T-helper 2 cell treated with Interferon-gamma antibody and Interleukin-4, amounts not matched to agents 100 ng/mL and 5 ng/mL, for 36 hours (primary cell): Measurements from ENCODE around the gene CLDN7. TPM values are rescaled to one million over a fixed set of nuclear protein-coding genes. Genes with fewer than 3 reads are reported as not detected.

Experiments used
- intact Hi-C: fragments of 100-400 bp; cut with micrococcal nuclease; formaldehyde crosslinking; loops from one replicate; pipeline ENCODE4 v1.15.1; 2023
- total RNA-seq: library from RNA; stranded (reverse); gene quantifications from 2 replicates; pipeline ENCODE4 v1.2.3, GENCODE V29; 2022

The CLDN7 gene
- total RNA-seq, 1 donor from 2014 or later, result 0.32 TPM

DNA sequence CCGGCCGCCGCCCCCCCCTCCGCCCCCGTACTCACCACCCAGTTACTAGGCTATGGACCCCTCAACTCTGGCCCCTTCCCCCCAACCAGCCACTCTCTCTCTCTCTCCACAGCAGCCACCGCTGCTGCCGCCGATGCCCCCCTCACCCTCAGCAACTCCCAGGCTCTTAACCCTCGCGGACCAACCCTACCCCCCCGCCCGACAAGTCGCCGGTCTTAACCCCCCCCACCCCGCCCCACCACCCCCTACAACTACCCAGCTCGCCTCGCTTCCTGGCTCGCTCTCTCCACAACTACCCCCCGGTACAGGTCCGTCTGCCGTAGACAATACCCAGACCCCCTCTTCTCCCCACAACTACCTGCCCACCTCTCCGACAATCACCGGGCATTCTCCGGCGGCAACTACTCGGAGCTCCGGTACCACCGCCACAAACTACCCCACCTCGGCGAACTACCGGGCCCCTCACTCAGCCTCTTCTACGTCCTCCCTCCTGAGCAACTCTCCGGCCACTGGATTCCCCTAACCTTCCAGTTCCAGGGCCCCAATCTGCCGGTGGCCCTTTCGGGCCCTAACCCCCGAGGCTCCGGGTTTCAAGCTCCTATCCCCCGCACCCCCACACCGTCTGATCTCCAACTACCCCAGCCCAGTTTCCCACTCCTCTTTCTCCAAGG lies 23.7 kb downstream of the CLDN7 start:
- intact Hi-C loops, result loop anchor here (1.0 to 10.0 kb wide), 8 partner anchors 14 to 916 kb away; partner anchors contain the start of genes CYB5D1, EIF5A, ELP5 and NAA38

DNA sequence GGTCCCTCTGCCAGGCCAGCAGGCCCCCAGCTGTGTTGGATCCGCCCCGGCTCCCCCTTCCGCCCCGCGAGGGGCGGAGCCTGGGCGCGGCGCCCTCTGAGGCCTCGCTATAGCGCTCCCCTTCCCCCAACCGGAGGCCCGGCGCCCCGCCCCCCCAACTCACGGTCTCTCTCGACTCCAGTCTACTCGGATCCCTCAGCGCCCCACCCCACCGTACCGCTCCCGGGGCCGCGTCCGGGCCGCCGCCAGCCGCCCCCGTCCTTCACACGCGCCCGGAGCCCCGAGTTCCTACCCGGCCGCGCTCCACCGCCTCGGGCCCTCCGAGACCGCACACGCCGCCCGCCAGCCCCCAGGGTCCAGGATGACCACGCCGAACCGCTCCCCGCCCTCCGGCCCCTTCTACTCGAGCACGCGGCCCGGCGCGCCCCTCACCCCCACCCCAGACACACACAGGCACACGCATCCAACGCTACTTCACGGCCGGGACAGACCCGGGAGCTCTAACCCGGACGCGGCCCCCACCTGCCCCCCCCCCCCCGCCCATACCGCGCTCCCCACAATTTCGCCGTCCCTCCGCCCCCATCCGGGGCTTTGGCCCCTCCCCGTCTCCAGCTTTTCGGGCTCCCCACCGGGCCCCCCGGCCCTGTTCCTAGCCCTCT lies 24.4 kb downstream of the CLDN7 start:
- intact Hi-C loops, result loop anchor here (1.0 to 10.0 kb wide), 5 partner anchors 224 to 917 kb away; partner anchors contain the start of genes CYB5D1, NAA38, PER1 and TMEM88

DNA sequence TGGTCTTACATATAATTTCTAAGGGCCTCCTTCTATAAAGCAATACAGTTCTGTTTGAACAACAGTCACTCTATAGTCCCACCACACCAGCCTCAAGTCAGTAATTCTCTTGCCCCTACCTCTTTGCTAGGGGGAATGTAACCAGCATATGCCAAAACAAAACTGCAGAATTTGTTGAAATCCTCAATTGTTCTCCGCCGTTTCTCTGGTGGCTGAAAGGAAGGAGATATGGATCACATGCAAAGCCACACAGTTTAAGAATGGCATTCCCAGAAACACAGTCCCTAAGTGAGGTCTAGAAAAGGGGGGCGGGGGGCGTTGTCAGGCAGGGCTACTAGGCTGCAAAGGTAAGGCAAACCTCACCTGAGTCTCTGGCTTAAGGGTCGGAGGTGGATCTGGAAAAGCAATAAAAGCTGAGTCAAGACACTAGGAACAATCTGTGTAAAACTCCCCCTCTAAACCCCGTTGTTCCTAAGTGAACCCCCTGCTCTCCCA lies 25.0 kb downstream of the CLDN7 start:
- intact Hi-C loops, result loop anchor here (10.0 kb wide), 2 partner anchors 617 to 917 kb away; partner anchors contain the start of genes CYB5D1, NAA38, PER1 and TMEM88

DNA sequence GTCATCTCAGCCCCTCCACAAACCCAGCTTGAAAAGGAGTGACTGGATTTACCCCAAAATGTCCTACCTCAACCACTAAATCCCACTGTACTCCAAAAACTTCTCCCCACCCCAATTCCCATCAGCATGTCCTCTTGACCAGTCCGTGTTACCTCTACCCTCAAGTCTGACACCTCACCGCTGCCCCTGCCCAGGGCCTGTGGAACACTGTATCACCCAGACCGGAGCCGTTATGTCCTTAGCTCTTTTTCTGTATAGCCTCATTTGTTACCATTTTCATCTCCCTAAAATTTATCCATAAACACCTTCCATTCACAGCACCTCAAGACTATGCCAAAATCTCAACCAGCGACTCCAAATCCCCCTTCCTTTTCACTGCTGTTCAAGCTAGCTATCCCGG lies 25.5 kb downstream of the CLDN7 start:
- intact Hi-C loops, result loop anchor here (10.0 kb wide), 2 partner anchors 618 to 918 kb away; partner anchors contain the start of genes CYB5D1, NAA38, PER1 and TMEM88

DNA sequence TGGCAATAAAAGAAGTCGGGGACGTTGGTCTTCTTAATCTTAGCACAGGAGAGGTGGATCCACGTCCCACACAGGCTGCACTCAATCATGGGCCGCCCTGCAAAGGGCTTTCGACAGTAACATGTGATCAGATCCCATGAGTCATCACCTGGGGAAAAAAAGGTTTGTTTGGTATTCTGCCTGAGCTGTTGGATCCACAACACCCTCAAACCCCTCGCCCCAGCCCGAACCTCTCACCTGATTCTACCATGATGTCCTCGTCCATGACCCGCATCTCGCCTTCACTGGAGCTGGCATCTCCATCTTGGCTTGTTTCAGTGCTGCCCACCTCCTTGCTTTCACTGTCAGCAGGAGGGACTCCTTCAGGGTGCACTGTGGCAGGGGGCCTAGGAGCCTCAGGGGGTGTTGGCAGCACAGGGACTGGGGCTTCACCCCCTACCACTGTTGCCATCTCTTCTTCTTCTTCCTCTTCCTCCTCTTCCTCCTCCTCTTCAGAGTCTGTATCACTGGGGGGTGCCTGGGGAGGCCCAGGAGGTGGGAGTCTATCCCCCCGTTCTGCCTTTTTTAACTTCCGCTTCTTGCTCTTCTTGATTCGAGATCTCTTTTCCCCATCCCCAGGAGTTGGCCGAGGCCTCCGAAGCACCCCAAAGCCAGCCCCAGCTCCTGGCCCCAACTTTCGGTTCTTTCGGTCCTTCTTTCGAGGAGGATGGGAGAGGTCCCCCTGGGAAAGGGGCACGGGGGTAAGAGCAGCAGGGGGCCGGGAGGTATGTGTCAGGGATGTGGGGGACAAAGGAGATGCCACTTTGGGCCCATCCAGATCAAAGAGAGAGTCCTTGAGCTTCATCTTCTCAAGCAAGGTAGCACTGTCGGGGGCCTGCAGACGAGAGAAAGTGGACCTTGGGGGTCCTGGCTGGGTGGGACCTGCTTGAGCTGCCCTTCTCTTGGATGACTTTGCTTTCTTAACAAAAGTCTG lies 26.3 kb downstream of the CLDN7 start:
- intact Hi-C loops, result loop anchor here (10.0 kb wide), 2 partner anchors 619 to 919 kb away; partner anchors contain the start of genes CYB5D1, NAA38, PER1 and TMEM88

DNA sequence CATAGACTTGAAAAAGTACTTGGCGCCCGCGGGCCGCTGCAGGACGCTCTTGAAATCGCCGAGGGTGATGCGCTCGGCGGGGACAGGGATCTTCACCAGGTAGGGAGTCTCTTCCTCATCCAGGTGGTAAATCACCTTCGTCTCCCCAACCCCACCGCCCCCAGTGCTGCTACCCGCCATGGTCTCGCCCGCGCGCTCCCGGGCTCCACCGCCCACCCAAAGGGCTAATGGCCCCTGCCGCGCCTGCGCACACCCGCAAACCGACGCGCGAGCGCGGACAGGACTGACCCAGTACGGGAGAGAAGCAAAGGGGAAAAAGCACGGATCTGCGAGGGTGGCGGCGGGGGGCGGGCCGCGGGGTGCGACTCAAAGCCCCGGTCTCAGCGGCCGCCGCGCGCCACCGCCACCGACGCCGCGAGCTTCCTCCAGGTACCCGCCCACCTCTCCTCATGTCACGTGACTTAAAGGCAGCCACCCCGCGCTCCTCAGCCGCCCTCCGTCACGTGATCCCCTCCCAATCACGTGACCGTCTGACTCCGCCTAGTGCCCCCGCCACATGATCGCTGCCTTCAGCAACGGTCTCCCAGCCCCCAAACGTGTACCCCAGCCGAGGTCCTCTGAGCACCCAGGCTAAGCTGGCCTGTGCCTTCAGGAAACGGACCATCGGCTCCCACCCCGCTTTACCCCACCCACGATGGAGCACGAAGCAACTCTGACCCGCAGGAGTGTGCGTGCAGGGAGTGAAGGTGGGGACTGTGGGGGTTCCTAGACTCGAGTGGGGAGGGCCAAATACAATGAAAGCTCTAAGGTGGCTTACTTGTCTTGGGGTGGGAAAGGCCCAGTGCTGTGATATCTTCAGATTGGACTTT lies 28.0 kb downstream of the CLDN7 start, which contains the start of gene DVL2:
TSS of gene DVL2 (minus strand) at position 435 of the 869 bp plus-strand sequence. CDS start at position 180, 255 bp downstream.
- intact Hi-C loops, result loop anchor here (1.0 to 10.0 kb wide), 3 partner anchors 20 to 920 kb away; partner anchors contain the start of genes CYB5D1, NAA38, PER1 and TMEM88

DNA sequence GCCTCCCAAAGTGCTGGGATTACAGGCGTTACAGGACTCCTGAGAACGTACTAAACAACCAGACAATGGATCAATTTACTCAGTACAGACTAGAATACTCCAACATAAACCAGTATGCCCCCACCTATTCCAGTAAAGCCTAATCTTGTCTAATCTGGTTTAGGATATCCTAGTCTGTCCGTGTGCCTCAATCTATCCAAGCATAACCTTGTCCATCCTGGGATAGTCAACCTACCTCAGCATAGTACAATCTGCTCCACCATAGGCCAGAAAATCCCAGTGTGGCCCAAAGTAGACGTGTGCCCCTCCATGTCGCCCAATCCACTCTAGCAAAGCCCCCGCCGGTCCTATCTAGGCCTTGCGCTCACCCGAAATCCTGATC lies 28.6 kb downstream of the CLDN7 start:
- intact Hi-C loops, result loop anchor here (1.0 to 10.0 kb wide), 3 partner anchors 19 to 921 kb away; partner anchors contain the start of genes CYB5D1, NAA38, PER1 and TMEM88

DNA sequence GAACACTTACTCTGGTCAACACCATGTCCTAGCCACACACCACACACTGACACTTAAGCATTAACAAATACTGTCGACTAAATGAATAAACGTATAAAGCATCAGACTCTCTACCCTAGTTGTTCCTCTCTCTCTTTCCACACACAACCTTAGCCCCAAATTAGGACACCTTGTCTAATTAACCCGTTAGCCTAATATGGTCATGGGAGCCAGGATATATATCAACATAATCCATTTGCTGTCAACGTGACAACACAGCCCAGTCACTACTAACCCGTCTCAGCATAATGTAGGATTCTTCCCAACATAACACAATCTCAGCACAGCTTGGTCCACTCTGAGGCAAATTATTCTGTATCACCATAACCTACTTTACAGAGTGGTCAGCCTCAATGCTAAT lies 30.2 kb downstream of the CLDN7 start:
- intact Hi-C loops, result loop anchor here (10.0 kb wide), 2 partner anchors 623 to 923 kb away; partner anchors contain the start of genes CYB5D1, NAA38, PER1 and TMEM88

DNA sequence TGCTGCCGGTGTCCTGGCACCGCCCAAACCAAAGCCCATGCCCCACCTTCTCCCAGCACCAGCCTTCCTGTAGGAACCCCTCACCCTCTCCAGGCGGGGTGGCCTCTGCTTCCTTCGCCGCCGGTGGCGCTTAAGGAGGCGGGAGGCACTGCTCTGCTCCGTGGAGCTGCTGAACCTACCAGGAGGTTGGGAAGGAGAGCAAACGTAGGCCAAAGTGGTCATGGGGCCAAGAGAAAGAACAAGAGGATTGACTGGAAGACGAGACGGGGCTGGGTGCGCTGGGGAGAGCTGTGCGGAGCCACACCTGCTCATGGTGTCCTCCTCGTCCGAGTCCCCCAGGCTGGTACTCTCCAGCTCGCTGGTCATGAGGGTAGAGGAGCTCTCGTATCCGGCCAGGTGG lies 32.8 kb downstream of the CLDN7 start:
- intact Hi-C loops, result no loop called here

DNA sequence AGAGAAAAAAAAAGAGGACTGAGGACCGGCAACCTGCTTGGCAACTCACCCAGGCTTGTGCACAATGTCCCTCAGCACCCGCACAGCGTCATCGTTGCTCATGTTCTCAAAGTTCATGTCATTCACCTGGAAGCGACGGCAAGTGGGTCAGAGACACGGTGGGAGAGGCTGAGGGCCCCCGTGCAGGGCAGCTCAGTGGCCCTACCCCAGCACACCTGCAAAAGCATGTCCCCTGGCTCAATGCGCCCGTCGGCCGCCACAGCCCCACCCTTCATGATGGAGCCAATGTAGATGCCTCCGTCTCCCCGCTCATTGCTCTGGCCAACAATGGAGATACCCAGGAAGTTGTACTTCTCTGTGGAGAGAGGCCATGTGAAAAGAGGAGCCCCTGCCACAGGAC lies 33.4 kb downstream of the CLDN7 start:
- intact Hi-C loops, result no loop called here

DNA sequence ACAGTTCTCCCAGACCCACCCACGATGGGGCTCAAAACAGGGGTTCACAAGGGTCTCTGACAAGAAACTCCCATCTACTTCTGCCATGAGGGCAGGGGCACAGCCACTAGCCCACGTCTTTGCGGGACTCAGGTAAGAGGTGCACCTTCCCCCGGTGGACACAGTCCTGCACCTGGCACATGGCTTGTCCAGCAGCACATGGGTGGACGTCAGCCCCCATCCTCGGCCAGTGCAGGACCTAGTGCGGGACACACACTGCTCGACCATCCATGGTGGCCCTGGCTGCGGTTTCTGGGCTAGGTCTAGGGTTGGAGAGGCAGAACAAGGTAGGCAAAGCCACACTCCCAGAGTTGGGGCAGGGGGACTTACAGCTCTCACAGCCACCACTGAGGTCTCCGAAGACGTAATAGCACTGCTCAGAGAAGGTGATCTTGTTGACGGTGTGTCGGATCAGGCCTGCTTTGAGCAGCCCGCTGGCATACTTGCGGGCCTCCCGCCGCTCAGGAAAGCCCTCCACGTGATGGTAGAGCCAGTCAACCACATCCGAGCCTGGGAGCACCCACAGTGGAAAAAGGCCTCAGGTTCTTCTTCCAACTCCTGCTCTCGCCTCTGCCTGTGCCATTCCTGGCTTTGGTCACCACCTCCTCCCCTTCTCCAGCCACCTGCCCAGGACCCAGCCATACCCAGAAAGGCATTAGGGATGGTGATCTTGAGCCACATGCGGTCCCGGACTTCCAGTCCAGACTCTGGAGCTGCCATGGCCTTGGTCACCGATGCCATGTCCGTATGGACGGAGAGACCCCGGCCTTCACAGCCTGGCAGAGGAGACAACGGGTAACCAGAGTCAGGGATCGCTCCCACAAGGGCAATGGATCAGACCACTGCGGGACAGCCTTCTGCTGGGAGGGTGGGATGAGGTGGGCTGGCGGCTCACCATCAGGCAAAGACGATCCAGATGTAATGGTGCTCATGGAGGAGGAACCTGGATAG lies 35.3 kb downstream of the CLDN7 start:
- intact Hi-C loops, result no loop called here

DNA sequence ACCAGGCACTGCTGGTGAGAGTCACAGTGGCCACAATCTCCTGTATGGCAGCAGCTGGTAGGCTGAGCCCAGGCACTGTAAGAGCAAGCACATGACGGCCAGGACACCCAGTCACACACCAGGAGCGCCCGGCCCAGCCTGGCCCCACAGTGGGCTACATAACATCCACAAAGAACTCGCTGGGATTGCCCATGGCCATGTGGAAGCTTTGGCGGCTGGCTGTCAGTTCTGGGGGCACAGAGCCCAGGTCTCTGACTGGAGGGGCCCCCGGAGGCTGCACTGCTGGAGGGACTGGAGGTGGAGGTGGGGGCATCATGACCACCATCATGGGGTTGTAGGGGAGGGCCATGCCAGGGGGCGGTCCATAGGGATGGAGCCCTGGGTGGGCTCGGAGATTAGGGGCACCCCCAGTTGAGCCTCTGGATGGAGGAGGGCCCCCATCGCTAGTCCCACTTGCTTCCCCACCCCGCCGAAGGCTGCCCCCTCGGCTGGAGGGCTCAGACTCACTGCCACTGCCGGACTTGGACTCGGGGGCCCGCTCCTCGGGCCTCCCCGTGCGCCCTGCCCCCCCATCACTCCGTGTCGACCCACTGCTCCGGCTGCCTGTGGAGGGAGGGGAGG lies 36.5 kb downstream of the CLDN7 start:
- intact Hi-C loops, result no loop called here

DNA sequence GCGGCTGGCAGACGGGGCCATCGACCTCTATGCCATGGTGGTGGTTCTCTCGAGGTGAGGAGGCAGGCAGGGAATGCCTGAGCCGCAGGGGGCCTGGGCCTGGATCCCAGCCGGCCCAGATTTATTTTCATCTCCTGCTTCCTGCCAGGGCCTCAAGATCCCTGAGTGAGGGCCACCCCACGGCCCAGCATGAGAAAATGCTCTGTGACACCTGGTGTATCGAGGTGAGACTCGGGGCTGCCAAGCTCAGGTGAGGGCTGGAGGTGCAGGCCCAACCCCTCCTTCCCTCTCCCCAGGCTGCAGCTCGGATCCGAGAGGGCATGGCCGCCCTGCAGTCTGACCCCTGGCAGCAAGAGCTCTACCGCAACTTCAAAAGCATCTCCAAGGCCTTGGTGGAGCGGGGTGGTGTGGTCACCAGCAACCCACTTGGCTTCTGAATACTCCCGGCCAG lies 37.6 kb downstream of the CLDN7 start:
- intact Hi-C loops, result no loop called here

DNA sequence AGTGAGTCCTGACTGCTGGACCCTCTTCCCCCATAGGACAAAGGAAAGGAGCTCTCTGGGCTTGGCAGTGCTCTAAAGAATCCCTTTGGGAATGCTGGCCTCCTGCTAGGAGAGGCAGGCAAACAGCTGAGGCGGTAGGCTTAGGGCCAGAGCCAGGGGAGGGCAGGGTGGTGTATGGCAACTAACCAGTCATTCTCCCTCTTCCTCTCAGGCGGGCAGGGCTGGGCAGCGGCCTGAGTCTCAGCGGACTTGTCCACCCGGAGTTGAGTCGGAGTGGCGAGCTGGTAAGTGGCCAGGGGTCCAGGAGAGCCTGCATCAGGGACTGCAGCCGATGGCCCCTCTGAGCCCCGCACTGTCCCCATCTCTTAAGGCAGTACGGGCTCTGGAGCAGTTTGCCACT lies 38.2 kb downstream of the CLDN7 start:
- intact Hi-C loops, result no loop called here

DNA sequence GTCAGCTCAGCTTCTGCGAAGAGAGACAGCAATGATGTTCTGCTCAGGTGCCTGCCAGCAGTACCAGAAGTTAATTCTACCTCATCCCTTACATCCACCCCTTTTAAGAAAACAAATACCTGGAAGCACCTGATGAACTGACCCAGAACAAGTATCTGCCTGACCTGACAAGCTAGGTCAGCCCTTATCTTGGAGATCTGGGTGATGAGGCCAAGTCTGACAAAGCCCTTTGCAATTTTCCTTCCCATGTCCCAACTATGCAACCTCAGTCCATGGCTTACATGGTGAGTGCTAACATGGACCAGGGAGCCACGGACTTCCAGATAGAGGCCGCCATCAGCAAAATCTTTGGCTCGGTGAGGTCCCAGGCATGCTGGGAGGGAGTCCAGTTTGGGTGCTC lies 38.9 kb downstream of the CLDN7 start:
- intact Hi-C loops, result no loop called here

DNA sequence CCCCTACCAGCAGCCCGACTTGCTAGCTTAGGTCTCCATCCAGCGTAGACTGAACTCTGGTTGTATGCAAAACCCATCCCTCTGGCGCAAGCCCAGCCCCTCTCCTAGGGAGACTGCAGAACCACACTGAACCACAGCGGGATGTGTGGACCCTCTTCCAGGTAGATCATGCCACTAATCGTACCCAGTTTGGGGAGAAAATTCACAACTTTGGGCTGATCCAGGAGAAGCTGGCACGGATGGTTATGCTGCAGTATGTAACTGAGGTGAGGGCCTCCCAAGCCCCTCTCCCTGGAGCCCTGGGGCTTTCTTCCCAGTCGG lies 39.3 kb downstream of the CLDN7 start:
- intact Hi-C loops, result no loop called here

DNA sequence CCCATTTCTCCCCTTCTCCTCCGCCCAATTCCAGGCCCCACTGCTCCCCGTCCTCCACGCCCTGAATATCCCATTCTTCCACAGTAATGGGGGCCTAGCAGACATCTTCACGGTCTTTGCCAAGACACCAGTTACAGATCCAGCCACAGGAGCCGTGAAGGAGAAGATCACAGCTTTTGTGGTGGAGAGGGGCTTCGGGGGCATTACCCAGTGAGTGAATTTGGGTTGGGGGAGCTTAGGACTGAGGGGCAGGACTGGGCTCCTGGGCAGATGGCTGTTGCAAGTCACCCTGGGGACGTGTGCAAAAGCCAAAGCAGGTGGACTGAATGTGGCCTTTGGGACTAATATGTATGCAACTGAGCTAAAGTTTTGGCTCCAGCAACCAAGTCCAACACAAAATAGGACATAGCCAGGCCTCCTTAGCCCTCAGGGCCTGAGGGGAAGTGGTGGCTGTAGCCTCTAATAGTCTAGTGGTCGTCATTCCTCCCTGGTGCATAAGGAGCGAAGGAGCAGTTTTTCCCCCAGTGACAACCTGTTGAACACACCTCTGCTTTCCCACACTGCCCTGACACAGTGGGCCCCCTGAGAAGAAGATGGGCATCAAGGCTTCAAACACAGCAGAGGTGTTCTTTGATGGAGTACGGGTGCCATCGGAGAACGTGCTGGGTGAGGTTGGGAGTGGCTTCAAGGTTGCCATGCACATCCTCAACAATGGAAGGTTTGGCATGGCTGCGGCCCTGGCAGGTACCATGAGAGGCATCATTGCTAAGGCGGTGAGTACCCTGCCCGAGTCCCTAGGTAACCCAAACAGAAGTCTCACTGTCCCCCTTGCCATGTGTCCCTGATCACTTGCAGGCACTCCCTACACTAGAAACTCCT lies 39.9 kb downstream of the CLDN7 start:
- intact Hi-C loops, result no loop called here
